ENCODE data around the gene TESK1.

The TESK1 gene

GRCh38 chr9:35599763-35600604, 5.1 kb upstream of the TESK1 start:
- H3F3A ChIP-seq (ENCODE audit: insufficient read depth): peaks cover 6% of the 10 kb centered on the region; the same call in 1 of the 2 replicates
- no peak overlapping the region for H3K27ac ChIP-seq (ENCODE audit: low read depth, low read length)
- H3K9ac ChIP-seq (ENCODE audit: low read length): no peak overlapping the region
- H3K9me2 ChIP-seq (replicated peaks; ENCODE audit: insufficient read depth, low read length): no peaks in the 10 kb centered on the region
- no peaks in the 10 kb centered on the region for H3K79me2 ChIP-seq (ENCODE audit: insufficient read depth, low read length)
- H3K4me2 ChIP-seq (ENCODE audit: low read depth, low read length, poor library complexity, severe bottlenecking): no peak overlapping the region
- H4K20me1 ChIP-seq (ENCODE audit: low read depth, low read length): no peaks in the 10 kb centered on the region
- H3K36me3 ChIP-seq (ENCODE audit: low read length): no peaks in the 10 kb centered on the region
- H2AFZ ChIP-seq (ENCODE audit: low read depth, low read length, severe bottlenecking): no peak overlapping the region
- H3K4me3 ChIP-seq (ENCODE audit: insufficient read depth, low read length, poor library complexity, severe bottlenecking): no peak overlapping the region
- no peaks in the 10 kb centered on the region for H3K9me3 ChIP-seq (ENCODE audit: insufficient read depth, low read length)
- no peaks in the 10 kb centered on the region for H3K27me3 ChIP-seq (ENCODE audit: low read length)
- no peak for TF ChIP-seq EZH2phosphoT487 (conservative IDR thresholded peaks at IDR 0.05; ENCODE audit: low read length)
- TF ChIP-seq CTCF (IDR thresholded peaks at IDR 0.05; ENCODE audit: insufficient read depth, low read length, poor library complexity, severe bottlenecking): no peak

DNA sequence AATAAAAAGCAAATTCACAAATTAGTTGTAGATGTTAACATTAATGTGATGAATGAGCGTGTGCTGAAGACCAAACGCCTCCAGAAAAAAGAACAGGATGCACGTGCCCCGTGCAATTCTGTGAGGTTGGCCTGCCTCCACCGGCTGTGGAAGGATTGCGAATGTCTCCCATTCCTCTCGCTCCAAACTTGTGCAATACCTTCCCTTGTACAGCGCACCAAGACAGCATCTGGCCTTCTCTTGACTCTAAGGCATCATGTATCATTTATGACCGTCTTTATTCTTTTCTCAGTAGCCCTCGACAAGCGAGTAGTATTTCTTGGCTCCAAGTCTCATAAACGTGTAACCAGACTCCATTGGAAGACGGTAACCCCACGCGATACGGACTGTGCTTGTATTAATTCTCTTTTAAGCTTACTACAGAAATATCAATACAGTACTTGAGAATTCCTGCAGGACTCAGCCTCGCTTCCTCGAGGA, 1.5 kb upstream of the TESK1 start:
- Histone ChIP-seq H3K36me3 (ENCODE audit: low read length) (no peaks in the 10 kb centered on the region), H3K27me3 (ENCODE audit: low read length) (no peaks in the 10 kb centered on the region), H3K27ac (ENCODE audit: low read depth, low read length) (peak overlapping the region; percentile 0; the same call in 1 of the 2 replicates), H2AFZ (ENCODE audit: low read depth, low read length, severe bottlenecking) (peak overlapping the region; percentile 41), H3K9me3 (ENCODE audit: insufficient read depth, low read length) (no peaks in the 10 kb centered on the region), H3F3A (ENCODE audit: insufficient read depth) (peaks cover 6% of the 10 kb centered on the region; the same call in 1 of the 2 replicates), H3K79me2 (ENCODE audit: insufficient read depth, low read length) (peaks cover 13% of the 10 kb centered on the region), H3K9me2 (replicated peaks; ENCODE audit: insufficient read depth, low read length) (no peaks in the 10 kb centered on the region), H3K4me3 (ENCODE audit: insufficient read depth, low read length, poor library complexity, severe bottlenecking) (peak overlapping the region; percentile 52), H3K4me2 (ENCODE audit: low read depth, low read length, poor library complexity, severe bottlenecking) (peak overlapping the region; percentile 60), H4K20me1 (ENCODE audit: low read depth, low read length) (no peaks in the 10 kb centered on the region), H3K9ac (ENCODE audit: low read length) (peak overlapping the region; percentile 56)
- TF ChIP-seq CTCF (IDR thresholded peaks at IDR 0.05; ENCODE audit: insufficient read depth, low read length, poor library complexity, severe bottlenecking) (no peak), EZH2phosphoT487 (conservative IDR thresholded peaks at IDR 0.05; ENCODE audit: low read length) (no peak)

- TF ChIP-seq CTCF (IDR thresholded peaks at IDR 0.05; ENCODE audit: insufficient read depth, low read length, poor library complexity, severe bottlenecking) (peak; percentile 99), EZH2phosphoT487 (conservative IDR thresholded peaks at IDR 0.05; ENCODE audit: low read length) (no peak)
- Histone ChIP-seq H3F3A (ENCODE audit: insufficient read depth) (peaks cover 6% of the 10 kb centered on the region; the same call in 1 of the 2 replicates), H3K27ac (ENCODE audit: low read depth, low read length) (peak overlapping the region; percentile 72), H2AFZ (ENCODE audit: low read depth, low read length, severe bottlenecking) (peak overlapping the region; percentile 69), H3K4me2 (ENCODE audit: low read depth, low read length, poor library complexity, severe bottlenecking) (peak overlapping the region; percentile 70), H3K36me3 (ENCODE audit: low read length) (no peaks in the 10 kb centered on the region), H3K9me2 (replicated peaks; ENCODE audit: insufficient read depth, low read length) (no peaks in the 10 kb centered on the region), H3K4me3 (ENCODE audit: insufficient read depth, low read length, poor library complexity, severe bottlenecking) (peak overlapping the region; percentile 83), H3K9me3 (ENCODE audit: insufficient read depth, low read length) (no peaks in the 10 kb centered on the region), H4K20me1 (ENCODE audit: low read depth, low read length) (no peaks in the 10 kb centered on the region), H3K9ac (ENCODE audit: low read length) (peak overlapping the region; percentile 62), H3K27me3 (ENCODE audit: low read length) (no peaks in the 10 kb centered on the region), H3K79me2 (ENCODE audit: insufficient read depth, low read length) (peaks cover 13% of the 10 kb centered on the region)
Observed at GRCh38 chr9:35603986-35604577, 980 bp upstream of the TESK1 start.
